H1 (cell line): Measurements from ENCODE around the gene SMARCE1. TPM values are rescaled to one million over a fixed set of nuclear protein-coding genes. Genes with fewer than 3 reads are reported as not detected.

Source experiments
- ASH2L ChIP-seq: fragments of 200-600, 300-600 bp; sonication (generic); IDR thresholded peaks from one replicate; pipeline ENCODE4 v1.7.1; 2017; ENCODE audit warnings: low read length
- BCL11A ChIP-seq, 2 experiments: IDR thresholded peaks; one replicate each; pipeline ENCODE4 v1.6.1; 2011; ENCODE audit warnings: low read depth in 2 of 2, low read length in 2 of 2, mild to moderate bottlenecking in 2 of 2
- CHD2 ChIP-seq: IDR thresholded peaks from 2 replicates; pipeline ENCODE4 v1.6.1; 2012; ENCODE audit warnings: low read length, improper control_type of control experiment
- GTF2F1 ChIP-seq: IDR thresholded peaks from 2 replicates; pipeline ENCODE4 v1.6.1; 2012; ENCODE audit warnings: low read depth, low read length, improper control_type of control experiment, borderline replicate concordance
- KDM5A ChIP-seq: fragments of 200-600 bp; IDR thresholded peaks from 2 replicates; pipeline ENCODE4 v1.7.1; 2012; ENCODE audit warnings: mild to moderate bottlenecking, low read length, inconsistent platforms, mixed read lengths
- SP2 ChIP-seq: IDR thresholded peaks from 2 replicates; pipeline ENCODE4 v1.6.1; 2012; ENCODE audit warnings: mild to moderate bottlenecking, low read length, inconsistent platforms
- polyA plus RNA-seq, 7 experiments: library from polyadenylated mRNA; depleted of rRNA in 3 of 7; stranded (reverse) in 5 of 7; unstranded in 2 of 7; fragments of >200 nt in 5 of 7; fragments of 200-250 nt in 2 of 7; gene quantifications; 1 replicate in 5 of 7; 2 replicates in 1 of 7; 4 replicates in 1 of 7; pipeline versions ENCODE4 v1.2.1 to v1.2.3, GENCODE V29; 2011 to 2013; ENCODE audit warnings: missing spikeins in 2 of 7, mixed read lengths in 2 of 7
- total RNA-seq: library from RNA; stranded (reverse); fragmentation: NEBNext Ultra II Directional; extraction: Animal tissue kit (Norgen Biotek cat#: 25700); gene quantifications from 2 replicates; pipeline ENCODE4 v1.2.1, GENCODE V29; 2021
- TF ChIP-seq, protein P1 (sequence below): IDR thresholded peaks from 2 replicates; pipeline ENCODE4 v1.6.1; 2012; ENCODE audit warnings: inconsistent platforms

The SMARCE1 gene
- total and polyA plus RNA-seq, 2 of the 8 experiments (the other 6 are each of a cell fraction or from before 2014, with no cell fraction given) = 30.7 to 131 TPM

DNA sequence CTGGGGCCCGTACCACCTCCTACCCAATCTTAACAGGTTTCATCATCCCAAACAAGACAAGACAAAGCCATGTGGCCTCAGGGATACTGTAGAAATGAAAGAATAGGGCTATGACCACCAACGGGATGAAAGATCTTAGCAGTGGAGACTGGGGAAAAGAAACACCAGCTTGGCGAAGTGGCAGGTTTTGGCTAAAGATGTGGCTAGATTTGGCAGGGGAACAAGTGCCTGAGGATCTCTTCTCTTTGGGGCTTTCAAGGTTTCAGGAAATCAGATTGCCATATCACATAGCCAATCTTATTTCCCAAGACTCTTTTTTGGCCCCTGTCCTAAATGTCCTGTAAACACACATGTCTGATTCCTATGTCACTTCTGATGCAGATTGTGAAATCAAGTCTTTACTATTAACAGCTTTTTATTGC is 49.0 kb upstream of the SMARCE1 start (continued):
- TF ChIP-seq GTF2F1 = no peak
- no peak for TF ChIP-seq KDM5A
- TF ChIP-seq SP2 = no peak
- TF ChIP-seq BCL11A (IDR thresholded peaks at IDR 0.05; ENCODE audit: low read depth in 2 of 2, low read length in 2 of 2) = no peak
- no peak for TF ChIP-seq CHD2
- TF ChIP-seq, protein P1, sequence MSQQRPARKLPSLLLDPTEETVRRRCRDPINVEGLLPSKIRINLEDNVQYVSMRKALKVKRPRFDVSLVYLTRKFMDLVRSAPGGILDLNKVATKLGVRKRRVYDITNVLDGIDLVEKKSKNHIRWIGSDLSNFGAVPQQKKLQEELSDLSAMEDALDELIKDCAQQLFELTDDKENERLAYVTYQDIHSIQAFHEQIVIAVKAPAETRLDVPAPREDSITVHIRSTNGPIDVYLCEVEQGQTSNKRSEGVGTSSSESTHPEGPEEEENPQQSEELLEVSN = no peak
- no peak for TF ChIP-seq ASH2L
- TF ChIP-seq, all 59 proteins: peak for 0
